Measurements from ENCODE around the gene NAALADL2. TPM values are rescaled to one million over a fixed set of nuclear protein-coding genes. Genes with fewer than 3 reads are reported as not detected.

Gene NAALADL2
- total and polyA plus RNA-seq, 2 of the 4 experiments (the other 2 are of a cell fraction) = 3.8 to 19.2 TPM

DNA sequence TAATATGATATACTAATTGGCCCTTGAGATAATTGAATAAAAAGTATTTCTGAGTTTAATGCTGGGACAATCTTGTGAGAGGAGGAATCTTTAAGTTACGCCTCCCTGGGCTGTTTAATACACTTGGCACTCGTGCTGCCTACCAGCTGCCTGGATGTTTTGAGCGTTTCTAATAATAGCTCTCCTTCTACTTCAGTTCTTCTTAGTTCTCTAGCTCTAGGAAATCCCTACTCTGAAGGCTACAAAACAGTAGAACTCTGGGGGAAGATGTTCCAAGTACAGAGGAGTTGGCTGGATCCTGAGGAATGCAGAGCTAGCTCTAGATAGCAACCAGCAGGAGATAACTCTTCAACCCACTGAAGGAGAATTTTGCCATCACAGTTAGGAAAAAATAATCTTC lies 3.5 kb downstream of the NAALADL2 start:
- H3K27me3 ChIP-seq (ENCODE audit: control insufficient read depth, insufficient read depth, low read length) = no peaks in the 10 kb centered on the region
- H2AFZ ChIP-seq (replicated peaks; ENCODE audit: low read length, poor library complexity) = no peak overlapping the region
- H2AK9ac ChIP-seq (replicated peaks; ENCODE audit: low read depth, low read length, poor library complexity) = no peak overlapping the region
- H3K79me1 ChIP-seq (ENCODE audit: low read depth in 1 of 2, low read length in 2 of 2) = no peaks in the 10 kb centered on the region
- peak overlapping the region; percentile 61; the same call in 1 of the 3 replicates for H2BK15ac ChIP-seq (ENCODE audit: low read depth, low read length)
- H2BK120ac ChIP-seq (ENCODE audit: low read depth, low read length) = peak overlapping the region; percentile 66; the same call in 1 of the 2 replicates
- no peak overlapping the region for H3K4me2 ChIP-seq (ENCODE audit: low read depth, low read length)
- H3K14ac ChIP-seq (replicated peaks; ENCODE audit: low read depth, low read length) = peak overlapping the region; percentile 53; the same call in 1 of the 2 replicates
- peak overlapping the region; percentile 64; the same call in 1 of the 2 replicates for H2BK20ac ChIP-seq (ENCODE audit: low read depth, low read length)
- H3K23ac ChIP-seq (ENCODE audit: low read depth, low read length) = no peak overlapping the region
- H3K9me1 ChIP-seq (ENCODE audit: insufficient read depth, low read length) = no peaks in the 10 kb centered on the region
- in situ Hi-C loops (cut with MboI; ENCODE audit: low sequenced_read_pairs) (no loop called here), intact Hi-C loops (cut with micrococcal nuclease) (no loop called here), dilution Hi-C loops (cut with HindIII; ENCODE audit: low sequenced_read_pairs, unreplicated experiment) (no loop called here)
- no peak overlapping the region for H2AK5ac ChIP-seq (ENCODE audit: low read depth, low read length)
- H3K9ac ChIP-seq (ENCODE audit: low read depth, low read length) = no peak overlapping the region
- H3K4ac ChIP-seq (ENCODE audit: low read depth, low read length) = 0 out of 2 replicates have a peak overlapping the region, but pooled peaks have one; percentile 8
- peak overlapping the region; percentile 70 for H4K5ac ChIP-seq (ENCODE audit: low read depth, low read length)
- no peak for TF ChIP-seq SMC3 (IDR thresholded peaks at IDR 0.05; ENCODE audit: low read depth, low read length)
- no peaks in the 10 kb centered on the region for H4K20me1 ChIP-seq (ENCODE audit: insufficient read depth, low read length)
- H3K9me3 ChIP-seq (ENCODE audit: control insufficient read depth, insufficient read depth, low read length) = no peaks in the 10 kb centered on the region
- H4K91ac ChIP-seq (ENCODE audit: insufficient read depth, low read depth, low read length) = no peak overlapping the region; the same call in 1 of the 2 replicates
- WGBS, 2 experiments (ENCODE audit: extremely low coverage in 2 of 2, insufficient read length in 1 of 2) = no CpG with 5 or more reads among the region's 3 CpGs
- DNase-seq = peak; percentile 28
- ATAC-seq (ENCODE audit: low read depth) = peak; percentile 44
- H3K18ac ChIP-seq (ENCODE audit: low read depth, low read length) = peak overlapping the region; percentile 87
- POLR2A ChIA-PET (ENCODE audit: unreplicated experiment) = no interaction called here
- CTCF ChIA-PET = no interaction called here
- 0 out of 4 replicates have a peak overlapping the region, but pooled peaks of 1 of the 2 experiments have one; percentile 22 for H4K8ac ChIP-seq (ENCODE audit: low read depth in 2 of 2, low read length in 2 of 2)
- H3K4me1 ChIP-seq (ENCODE audit: control insufficient read depth, insufficient read depth, low read length) = peaks cover 5% of the 10 kb centered on the region; the same call in 1 of the 2 replicates
- H2BK5ac ChIP-seq (ENCODE audit: low read depth, low read length, poor library complexity, severe bottlenecking) = peak overlapping the region; percentile 46
- H3K56ac ChIP-seq (ENCODE audit: extremely low read depth, insufficient read depth, low read length) = no peak overlapping the region
- H3K36me3 ChIP-seq (ENCODE audit: control insufficient read depth, insufficient read depth, low read length) = no peaks in the 10 kb centered on the region
- H3K4me3 ChIP-seq (ENCODE audit: insufficient read depth, low read depth, low read length) = no peak overlapping the region
- no TSS peak for BruUV-seq (replicated peaks)
- H3K27ac ChIP-seq (ENCODE audit: insufficient read depth, low read length) = no peak overlapping the region

All from IMR-90 (cell line).